LHCN-M2 (cell line): ENCODE measurements around the gene PIEZO2. TPM values are rescaled to one million over a fixed set of nuclear protein-coding genes. Genes with fewer than 3 reads are reported as not detected.
A peak's percentile ranks its signal among the peaks of the same experiment; 100 is the strongest.

Experiments used
- DNase-seq: peaks from one replicate; pipeline ENCODE4 v3.0.0-alpha.2; 2012; ENCODE audit warnings: low read depth
- total RNA-seq: library from RNA; depleted of rRNA; stranded (reverse); fragments of >200 nt; gene quantifications from 2 replicates; pipeline ENCODE4 v1.2.3, GENCODE V29; 2014

PIEZO2 gene
- total RNA-seq, 1 experiment from 2014 or later: 10.4 TPM

GRCh38 chr18:11113937-11114336 lies 35.4 kb downstream of the PIEZO2 start:
- no peak for DNase-seq

GRCh38 chr18:11113046-11113548 lies 36.3 kb downstream of the PIEZO2 start:
- no peak for DNase-seq

GRCh38 chr18:11112286-11112685 lies 37.1 kb downstream of the PIEZO2 start:
- DNase-seq: no peak

DNA sequence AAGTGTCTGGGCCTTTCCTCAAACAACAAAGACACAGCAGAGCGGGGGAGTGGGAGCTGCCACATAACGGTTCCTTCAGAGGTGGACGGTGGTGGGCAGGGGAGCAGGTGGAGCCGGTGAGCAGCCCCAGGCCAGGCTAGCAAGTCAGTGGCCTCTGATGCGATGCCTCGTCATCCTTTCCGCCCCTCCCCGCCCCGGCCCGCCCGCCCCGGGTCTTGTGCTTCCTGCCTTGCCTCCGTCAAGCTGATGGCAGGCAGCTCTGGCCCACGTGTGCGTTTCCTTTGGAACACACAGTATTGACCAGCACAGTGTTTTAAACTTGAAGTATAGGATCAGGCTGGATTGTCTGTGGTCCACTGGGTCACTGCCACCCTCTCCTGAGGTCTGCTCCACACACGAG lies 38.9 kb downstream of the PIEZO2 start:
- no peak for DNase-seq

- no peak for DNase-seq
These were observed 40.4 kb downstream of the PIEZO2 start for GRCh38 chr18:11108947-11109346.

- no peak for DNase-seq
These were observed 42.5 kb downstream of the PIEZO2 start for GRCh38 chr18:11106894-11107293.

DNA sequence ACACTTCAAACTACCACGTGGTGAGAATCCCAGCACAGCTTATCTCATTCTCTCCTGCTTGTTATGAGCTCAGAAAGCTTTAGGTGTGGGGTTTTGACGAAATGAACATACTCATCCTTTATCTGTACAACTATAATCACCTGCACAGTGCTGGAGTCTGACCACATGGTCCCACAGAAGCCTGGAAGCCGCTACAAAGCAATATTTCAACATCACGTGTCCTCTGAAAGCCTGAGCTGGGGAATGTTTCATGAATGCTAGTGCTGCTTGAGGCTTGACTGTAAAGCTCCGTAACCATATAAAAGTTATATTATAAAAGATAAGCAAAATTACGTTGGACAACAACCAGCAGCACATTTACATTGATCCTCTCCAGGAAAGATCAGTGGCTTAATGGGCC lies 43.9 kb downstream of the PIEZO2 start:
- no peak for DNase-seq

DNA sequence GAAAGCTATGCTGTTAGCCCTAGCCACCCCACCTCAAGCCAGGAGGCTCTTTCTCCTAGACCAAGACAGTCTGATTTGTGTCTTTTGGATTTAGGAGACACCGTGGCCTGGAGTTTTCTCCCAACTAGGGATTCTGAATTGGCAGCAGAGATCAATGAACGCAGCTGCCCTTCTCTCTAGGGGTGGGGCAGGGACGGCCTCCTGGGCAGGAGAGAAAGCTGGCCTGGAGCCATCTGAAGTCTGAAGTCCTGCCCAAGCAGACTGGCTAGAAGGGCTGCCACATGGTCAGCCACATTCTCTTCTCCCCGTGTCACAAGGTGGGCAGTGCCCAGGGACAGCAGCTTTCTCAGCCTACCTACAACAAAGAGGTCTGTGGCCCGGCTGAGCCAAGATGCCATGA lies 45.1 kb downstream of the PIEZO2 start:
- no peak for DNase-seq

GRCh38 chr18:11096839-11097750 lies 52.3 kb downstream of the PIEZO2 start:
- peak; percentile 6 for DNase-seq

- no peak for DNase-seq
These were observed 53.0 kb downstream of the PIEZO2 start for GRCh38 chr18:11096411-11096810.

DNA sequence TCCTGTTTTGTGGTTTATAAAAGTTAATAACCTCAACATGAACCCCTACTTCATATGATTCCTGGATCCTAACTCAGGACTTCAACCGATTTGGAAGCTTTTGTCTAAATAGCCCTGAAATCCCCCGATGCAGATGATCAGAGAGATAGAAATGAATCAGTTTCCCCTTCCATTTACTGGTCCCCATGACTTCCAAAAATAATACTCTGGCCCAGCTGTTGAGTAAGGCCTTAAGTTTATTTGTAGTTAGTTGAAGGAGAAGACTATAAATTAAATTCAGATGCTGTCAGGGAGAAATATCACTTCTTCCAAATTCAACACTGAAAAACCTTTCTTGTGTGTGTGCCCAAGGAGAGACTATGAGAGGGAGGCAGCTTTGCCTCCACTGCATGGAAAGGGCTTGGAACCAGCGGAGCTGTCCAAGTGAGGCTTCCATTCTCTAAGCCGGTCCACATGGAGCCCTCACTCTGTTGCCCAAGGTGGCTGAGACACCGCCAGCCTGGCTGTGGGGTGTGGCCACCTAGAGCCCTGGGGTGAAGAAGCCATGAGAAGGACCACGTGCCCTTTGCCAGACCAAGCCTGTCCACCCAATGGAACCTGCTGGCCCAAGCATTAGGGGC lies 53.6 kb downstream of the PIEZO2 start:
- no peak for DNase-seq

- no peak for DNase-seq
These were observed 54.2 kb downstream of the PIEZO2 start for GRCh38 chr18:11095211-11095610.

DNA sequence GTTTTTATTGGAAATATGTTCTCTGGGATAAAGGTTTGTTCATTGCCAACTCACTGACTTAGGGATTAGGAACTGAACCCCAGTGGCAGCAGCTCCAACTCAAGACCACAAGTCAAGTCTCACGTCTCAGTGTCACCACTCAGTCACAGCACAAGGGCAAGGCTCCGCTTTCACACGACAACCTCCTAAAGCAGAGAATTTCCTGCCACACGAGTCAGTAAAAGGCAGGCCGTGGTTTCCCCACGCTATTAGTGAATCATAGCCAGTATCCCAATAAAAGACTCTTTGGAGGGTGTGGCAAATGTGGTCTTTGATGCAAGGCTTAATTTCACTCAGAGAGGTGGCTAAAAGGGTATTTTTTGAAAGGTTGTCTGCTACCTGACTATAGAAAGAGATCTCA lies 57.6 kb downstream of the PIEZO2 start:
- DNase-seq: peak; percentile 43

- no peak for DNase-seq
These were observed 59.2 kb downstream of the PIEZO2 start for GRCh38 chr18:11089931-11090715.

DNA sequence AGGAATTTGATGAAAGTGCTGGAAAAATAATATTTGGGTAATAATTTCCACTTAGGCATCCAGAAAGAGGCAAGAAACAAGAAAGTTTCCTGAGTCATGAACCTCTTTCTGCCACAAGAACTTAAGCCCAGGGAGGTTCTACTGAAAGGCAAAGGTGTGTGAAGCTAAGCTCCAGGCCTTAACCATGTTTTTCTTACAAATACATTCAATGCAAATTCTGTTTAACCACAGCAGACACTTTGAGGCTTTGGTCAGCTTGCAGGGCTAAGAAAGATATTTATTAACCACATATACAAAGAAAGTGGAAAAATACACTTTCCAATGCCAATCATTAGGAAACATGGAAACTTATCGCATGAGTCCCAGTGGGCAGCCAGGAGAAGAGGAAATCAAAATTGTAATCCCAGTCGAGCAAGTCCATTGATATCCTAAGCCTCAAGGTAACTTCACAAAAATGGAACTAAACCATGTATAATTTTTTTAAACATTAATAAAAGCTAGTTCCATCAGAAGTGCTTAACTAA lies 68.3 kb downstream of the PIEZO2 start:
- no peak for DNase-seq

DNA sequence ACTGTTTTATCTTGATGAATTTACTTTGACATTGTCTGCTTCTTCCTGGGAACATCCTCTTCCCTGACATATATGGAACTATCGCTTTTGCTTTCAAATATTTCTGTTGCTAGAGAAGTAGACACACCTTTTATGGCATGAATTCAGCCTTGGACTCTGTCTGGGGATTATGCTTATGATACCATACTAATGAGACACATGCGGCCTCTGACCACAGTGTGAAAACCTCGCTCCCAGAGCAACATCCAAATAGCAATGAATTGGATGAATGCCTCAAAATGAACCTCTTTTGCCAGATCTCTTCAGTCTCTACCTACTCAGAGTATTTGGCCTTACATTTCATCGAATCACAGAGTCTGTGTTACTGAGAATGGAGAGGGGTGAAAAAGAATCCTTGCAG lies 70.9 kb downstream of the PIEZO2 start:
- peak; percentile 12 for DNase-seq

GRCh38 chr18:11077548-11078187 lies 71.7 kb downstream of the PIEZO2 start:
- no peak for DNase-seq

DNA sequence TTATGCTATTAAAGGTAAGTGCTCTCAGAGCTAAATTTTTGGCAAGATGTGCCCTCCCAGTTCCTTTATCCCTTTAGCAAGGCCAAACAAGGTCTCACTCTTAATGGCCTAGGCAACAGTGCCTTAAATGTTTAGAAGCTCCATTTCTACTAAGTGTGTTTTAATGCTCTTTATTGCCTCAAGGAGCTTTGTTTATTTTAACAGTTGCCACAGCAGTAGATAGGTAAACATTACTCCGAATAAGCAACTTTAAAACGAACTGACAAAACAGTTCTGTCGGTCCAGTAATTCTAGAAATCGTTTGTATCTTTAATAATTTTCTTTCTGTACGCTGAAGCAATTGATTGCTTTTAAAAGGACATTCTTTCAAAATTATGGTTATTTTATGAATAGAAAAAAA lies 74.5 kb downstream of the PIEZO2 start:
- no peak for DNase-seq

- no peak for DNase-seq
These were observed 75.4 kb downstream of the PIEZO2 start for GRCh38 chr18:11073971-11074370.

DNA sequence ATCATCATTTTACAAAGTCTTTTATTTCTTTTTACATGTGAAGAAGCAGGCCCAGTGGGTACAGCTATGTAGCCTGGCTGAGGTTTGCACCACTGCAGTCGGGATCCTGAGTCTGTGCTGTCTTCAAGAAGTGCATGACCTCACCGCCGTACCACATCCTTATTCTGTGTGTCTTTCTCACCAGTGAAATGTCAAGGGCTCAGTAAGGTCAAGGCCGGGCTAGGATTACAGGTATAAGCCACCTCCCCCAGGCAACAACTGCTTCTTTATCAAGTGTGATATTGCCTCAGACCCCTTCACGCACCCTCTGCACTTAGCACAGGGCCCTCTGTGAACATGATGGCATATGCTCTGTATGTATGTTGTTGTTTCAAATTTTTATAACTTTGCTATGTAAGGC lies 76.7 kb downstream of the PIEZO2 start:
- DNase-seq: no peak

DNA sequence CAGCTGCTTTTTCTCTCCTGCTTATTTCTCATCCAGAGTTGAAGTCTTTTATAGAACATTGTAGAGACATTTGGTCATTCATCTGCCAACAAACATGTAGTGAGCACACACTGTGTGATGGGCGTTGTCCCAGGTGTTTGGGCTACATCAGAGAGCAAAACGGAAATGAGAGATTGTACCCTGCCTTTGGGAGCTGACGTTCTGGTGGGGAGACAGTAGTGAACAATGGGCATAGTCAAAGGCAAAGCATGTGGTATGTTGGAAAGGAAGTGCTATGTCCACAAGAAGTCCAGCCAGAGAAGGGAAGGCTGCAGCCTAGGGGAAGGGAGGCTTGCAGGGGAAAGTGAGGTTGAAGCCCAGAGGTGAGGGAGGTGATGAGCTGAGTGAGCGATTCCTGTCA lies 78.1 kb downstream of the PIEZO2 start:
- no peak for DNase-seq
